ENCODE results near the gene CRB2. TPM values are rescaled to one million over a fixed set of nuclear protein-coding genes. Genes with fewer than 3 reads are reported as not detected.

The CRB2 gene
- total RNA-seq, 1 experiment from 2014 or later = not detected

DNA sequence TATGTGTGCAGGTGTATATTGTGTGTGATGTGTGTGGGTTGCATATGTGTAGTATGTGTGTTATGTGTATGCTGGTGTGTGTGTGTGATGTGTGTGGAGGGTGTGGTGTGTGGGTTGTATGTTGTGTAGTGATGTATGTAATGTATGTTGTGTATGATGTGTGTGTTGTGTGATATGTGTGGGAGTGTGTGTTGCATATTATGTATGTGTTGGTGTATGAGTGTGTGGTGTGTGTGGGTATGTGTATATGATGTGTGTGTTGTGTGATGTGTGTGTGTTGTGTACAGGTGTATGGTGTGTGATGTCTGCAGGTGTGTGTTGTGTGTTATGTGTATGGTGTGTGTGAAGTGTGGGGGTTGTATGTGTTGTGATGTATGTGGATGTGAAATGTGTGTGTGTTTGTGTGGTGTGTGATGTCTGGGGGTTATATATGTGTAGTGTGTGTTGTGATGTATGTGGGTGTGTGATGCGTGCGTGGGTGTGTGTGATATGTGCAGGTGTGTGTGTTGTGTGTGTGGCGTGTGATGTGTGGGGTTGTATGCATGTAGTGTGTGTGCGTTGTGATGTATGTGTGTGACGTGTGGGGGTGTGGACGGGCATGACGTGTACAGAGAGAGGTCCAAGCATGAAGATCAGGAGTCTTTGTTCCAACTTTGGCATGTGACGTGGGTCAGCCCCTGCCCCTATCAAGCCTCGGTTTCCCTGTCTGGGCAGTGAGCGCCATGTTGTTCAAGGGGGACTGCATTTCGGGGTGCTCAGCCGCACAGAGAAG lies 8.5 kb upstream of the CRB2 start:
- Histone ChIP-seq H3K4me3 (no peak overlapping the region), H3K36me3 (no peaks in the 10 kb centered on the region), H3K27ac (no peak overlapping the region), H3K4me1 (replicated peaks) (0 out of 2 replicates have a peak, but pooled peaks cover 3% of the 10 kb centered on the region), H3K27me3 (replicated peaks) (no peaks in the 10 kb centered on the region), H3K9me3 (replicated peaks) (no peaks in the 10 kb centered on the region)
- no peak for DNase-seq (ENCODE audit: low read depth in 1 of 2, low spot score in 2 of 2)

DNA sequence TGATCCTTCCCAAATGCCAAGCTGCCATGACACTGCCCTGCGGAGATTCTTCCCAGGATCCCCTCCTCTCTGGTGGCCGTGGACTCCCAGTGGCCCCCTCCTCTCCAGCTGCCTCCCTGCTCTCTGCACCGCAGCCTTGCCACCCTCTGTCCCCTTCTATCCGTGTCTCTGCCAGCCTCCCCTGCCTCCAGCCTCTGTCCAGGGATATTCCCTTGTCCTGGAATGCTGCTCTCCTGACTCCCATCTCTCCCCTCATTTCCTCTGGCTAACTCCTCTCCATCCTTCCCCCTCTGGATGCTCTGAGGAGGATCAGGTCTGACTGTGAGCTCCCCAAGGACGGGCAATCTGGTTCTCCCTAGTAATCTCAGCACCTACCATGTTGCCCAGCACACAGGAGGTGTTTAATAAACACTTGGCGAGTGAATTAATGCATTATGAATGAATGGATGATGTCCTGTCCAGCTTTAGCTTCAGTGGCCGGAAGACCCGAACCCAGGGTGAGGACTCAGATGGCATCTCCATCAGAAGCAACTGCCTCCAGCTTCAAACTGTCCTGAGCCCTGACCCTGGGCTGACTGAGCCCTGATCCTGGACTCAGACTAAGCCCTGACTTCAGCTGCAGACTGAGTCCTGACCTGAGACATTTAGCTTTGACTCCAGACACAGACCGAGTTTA lies 7.5 kb upstream of the CRB2 start:
- Histone ChIP-seq H3K36me3 (no peaks in the 10 kb centered on the region), H3K4me3 (no peak overlapping the region), H3K27me3 (replicated peaks) (no peaks in the 10 kb centered on the region), H3K9me3 (replicated peaks) (no peaks in the 10 kb centered on the region), H3K27ac (no peak overlapping the region), H3K4me1 (replicated peaks) (0 out of 2 replicates have a peak, but pooled peaks cover 3% of the 10 kb centered on the region)
- no peak for DNase-seq (ENCODE audit: low read depth in 1 of 2, low spot score in 2 of 2)

DNA sequence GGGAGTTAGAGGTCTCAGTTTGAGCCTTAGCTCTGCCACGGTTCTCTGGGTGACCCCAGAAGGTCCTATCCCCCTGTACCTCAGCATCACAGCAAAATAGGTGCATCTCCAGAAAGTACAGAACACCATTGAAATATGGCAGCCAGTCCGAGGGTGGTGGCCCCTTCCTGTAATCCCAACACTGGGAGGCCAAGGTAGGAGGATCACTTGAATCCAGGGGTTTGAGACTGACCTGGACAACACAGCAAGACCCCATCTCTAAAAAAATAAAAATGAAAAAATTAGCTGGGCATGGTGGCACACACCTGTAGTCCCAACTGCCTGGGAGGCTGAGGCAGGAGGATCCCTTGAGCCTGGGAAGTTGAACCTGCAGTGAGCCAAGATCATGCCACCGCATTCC lies 7.0 kb upstream of the CRB2 start:
- Histone ChIP-seq H3K4me1 (replicated peaks) (0 out of 2 replicates have a peak, but pooled peaks cover 3% of the 10 kb centered on the region), H3K4me3 (no peak overlapping the region), H3K9me3 (replicated peaks) (no peaks in the 10 kb centered on the region), H3K27ac (no peak overlapping the region), H3K36me3 (no peaks in the 10 kb centered on the region), H3K27me3 (replicated peaks) (no peaks in the 10 kb centered on the region)
- DNase-seq (ENCODE audit: low read depth in 1 of 2, low spot score in 2 of 2) = no peak

GRCh38 chr9:123349691-123350480 lies 6.1 kb upstream of the CRB2 start:
- Histone ChIP-seq H3K4me1 (replicated peaks) (0 out of 2 replicates have a peak, but pooled peaks cover 3% of the 10 kb centered on the region), H3K27ac (no peak overlapping the region), H3K36me3 (no peaks in the 10 kb centered on the region), H3K27me3 (replicated peaks) (no peaks in the 10 kb centered on the region), H3K4me3 (no peak overlapping the region), H3K9me3 (replicated peaks) (no peaks in the 10 kb centered on the region)
- peak; percentile 59 to 66 for DNase-seq (ENCODE audit: low read depth in 1 of 2, low spot score in 2 of 2)

GRCh38 chr9:123350590-123351310 lies 5.2 kb upstream of the CRB2 start:
- Histone ChIP-seq H3K4me3 (no peak overlapping the region), H3K4me1 (replicated peaks) (0 out of 2 replicates have a peak, but pooled peaks cover 3% of the 10 kb centered on the region), H3K27ac (no peak overlapping the region), H3K27me3 (replicated peaks) (no peaks in the 10 kb centered on the region), H3K36me3 (no peaks in the 10 kb centered on the region), H3K9me3 (replicated peaks) (no peaks in the 10 kb centered on the region)
- no peak for DNase-seq (ENCODE audit: low read depth in 1 of 2, low spot score in 2 of 2)

- H3K4me1 ChIP-seq (replicated peaks) = 0 out of 2 replicates have a peak, but pooled peaks cover 3% of the 10 kb centered on the region
- no peak for DNase-seq (ENCODE audit: low read depth in 1 of 2, low spot score in 2 of 2)
- no peaks in the 10 kb centered on the region for H3K9me3 ChIP-seq (replicated peaks)
- H3K4me3 ChIP-seq = no peak overlapping the region
- no peaks in the 10 kb centered on the region for H3K36me3 ChIP-seq
- no peaks in the 10 kb centered on the region for H3K27me3 ChIP-seq (replicated peaks)
- no peak overlapping the region for H3K27ac ChIP-seq
These were observed 3.0 kb upstream of the CRB2 start for GRCh38 chr9:123353041-123353440.

GRCh38 chr9:123353984-123354591 lies 1.9 kb upstream of the CRB2 start:
- H3K27me3 ChIP-seq (replicated peaks) = no peaks in the 10 kb centered on the region
- 0 out of 2 replicates have a peak, but pooled peaks cover 3% of the 10 kb centered on the region for H3K4me1 ChIP-seq (replicated peaks)
- DNase-seq (ENCODE audit: low read depth in 1 of 2, low spot score in 2 of 2) = peak; percentile 56 to 72
- H3K4me3 ChIP-seq = no peak overlapping the region
- H3K9me3 ChIP-seq (replicated peaks) = no peaks in the 10 kb centered on the region
- H3K27ac ChIP-seq = no peak overlapping the region
- H3K36me3 ChIP-seq = no peaks in the 10 kb centered on the region

- Histone ChIP-seq H3K27me3 (replicated peaks) (no peaks in the 10 kb centered on the region), H3K4me1 (replicated peaks) (no peaks in the 10 kb centered on the region), H3K4me3 (no peak overlapping the region), H3K36me3 (no peaks in the 10 kb centered on the region), H3K9me3 (replicated peaks) (no peaks in the 10 kb centered on the region), H3K27ac (no peak overlapping the region)
- DNase-seq (ENCODE audit: low read depth in 1 of 2, low spot score in 2 of 2) = no peak
These were observed 1.0 kb upstream of the CRB2 start for GRCh38 chr9:123354806-123355508.

GRCh38 chr9:123356851-123357742 lies 1.1 kb downstream of the CRB2 start:
- Histone ChIP-seq H3K36me3 (no peaks in the 10 kb centered on the region), H3K27ac (no peak overlapping the region), H3K4me3 (no peak overlapping the region), H3K27me3 (replicated peaks) (no peaks in the 10 kb centered on the region), H3K9me3 (replicated peaks) (no peaks in the 10 kb centered on the region), H3K4me1 (replicated peaks) (no peaks in the 10 kb centered on the region)
- no peak for DNase-seq (ENCODE audit: low read depth in 1 of 2, low spot score in 2 of 2)

DNA sequence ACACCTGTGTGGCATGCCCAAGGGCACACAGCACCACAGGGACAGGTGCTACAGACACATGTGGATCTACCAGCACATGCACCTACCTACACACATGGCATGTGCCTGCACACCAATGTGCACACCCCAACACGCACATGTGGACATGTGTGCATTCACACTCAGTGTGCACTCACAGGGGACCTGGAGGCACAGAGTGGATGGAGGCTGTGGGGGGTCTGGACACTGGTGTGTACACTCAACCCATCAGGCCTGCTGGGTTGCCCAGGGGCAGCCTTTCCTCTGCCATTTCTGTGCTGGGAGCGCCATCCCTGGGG lies 1.7 kb downstream of the CRB2 start:
- Histone ChIP-seq H3K36me3 (no peaks in the 10 kb centered on the region), H3K4me3 (no peak overlapping the region), H3K27me3 (replicated peaks) (no peaks in the 10 kb centered on the region), H3K9me3 (replicated peaks) (no peaks in the 10 kb centered on the region), H3K4me1 (replicated peaks) (no peaks in the 10 kb centered on the region), H3K27ac (no peak overlapping the region)
- no peak for DNase-seq (ENCODE audit: low read depth in 1 of 2, low spot score in 2 of 2)

- H3K27ac ChIP-seq = no peak overlapping the region
- no peaks in the 10 kb centered on the region for H3K36me3 ChIP-seq
- no peaks in the 10 kb centered on the region for H3K9me3 ChIP-seq (replicated peaks)
These were observed 2.3 kb downstream of the CRB2 start for GRCh38 chr9:123358181-123358905.

More at GRCh38 chr9:123358181-123358905, 2.3 kb downstream of the CRB2 start:
- Histone ChIP-seq H3K27me3 (replicated peaks) (no peaks in the 10 kb centered on the region), H3K4me1 (replicated peaks) (no peaks in the 10 kb centered on the region), H3K4me3 (no peak overlapping the region)
- DNase-seq (ENCODE audit: low read depth in 1 of 2, low spot score in 2 of 2) = no peak

Measured in SJSA1 (cell line).